ENCODE measurements around the gene DPYSL3.

DPYSL3 gene

GRCh38 chr5:147411359-147412319 is 98.2 kb downstream of the DPYSL3 start:
- no peak for TF ChIP-seq CTCF (IDR thresholded peaks at IDR 0.05; ENCODE audit: low read depth, low read length)
- no peak for DNase-seq (ENCODE audit: extremely low read depth, low read depth)

DNA sequence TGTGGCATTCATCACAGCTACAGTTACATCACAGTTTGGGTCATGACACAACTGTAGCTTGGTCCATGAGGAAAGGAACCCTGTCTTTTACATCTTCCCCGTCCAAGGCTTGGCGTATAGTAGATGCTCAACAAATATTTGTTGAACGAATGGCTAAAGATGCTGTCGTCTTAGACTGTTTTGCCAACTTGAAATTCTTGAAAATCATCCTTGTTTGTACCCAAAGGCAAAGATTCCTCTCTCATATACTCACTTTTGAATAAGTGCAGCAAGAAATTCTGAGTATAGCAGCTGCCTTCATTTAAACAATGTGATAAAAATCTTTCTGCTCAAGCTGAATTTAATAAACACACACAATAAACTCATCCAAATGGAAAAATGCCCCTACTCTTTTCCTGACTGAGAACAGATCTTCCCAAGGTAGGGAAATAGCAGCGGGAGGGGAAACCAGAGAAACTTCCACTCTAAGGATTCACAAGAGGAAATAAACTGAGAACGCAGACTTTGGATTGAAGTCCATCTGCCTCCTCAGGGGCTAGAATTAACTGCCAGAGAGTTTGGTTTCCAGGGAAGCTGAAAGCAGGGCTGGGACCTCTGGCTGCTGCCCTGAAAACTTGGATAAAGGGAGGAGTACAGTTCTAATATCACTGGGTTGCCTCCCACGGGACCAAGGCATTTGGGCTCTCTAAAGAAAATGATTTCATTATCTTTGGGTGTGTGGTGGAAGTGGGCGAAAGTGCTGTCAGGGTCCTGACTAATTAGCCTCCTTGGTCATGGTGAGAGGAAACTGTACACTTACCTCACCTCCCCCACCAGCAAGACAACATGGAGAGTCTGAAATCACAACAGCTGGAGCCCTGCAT is 99.1 kb downstream of the DPYSL3 start:
- DNase-seq (ENCODE audit: extremely low read depth, low read depth): no peak
- TF ChIP-seq CTCF (IDR thresholded peaks at IDR 0.05; ENCODE audit: low read depth, low read length): no peak

DNA sequence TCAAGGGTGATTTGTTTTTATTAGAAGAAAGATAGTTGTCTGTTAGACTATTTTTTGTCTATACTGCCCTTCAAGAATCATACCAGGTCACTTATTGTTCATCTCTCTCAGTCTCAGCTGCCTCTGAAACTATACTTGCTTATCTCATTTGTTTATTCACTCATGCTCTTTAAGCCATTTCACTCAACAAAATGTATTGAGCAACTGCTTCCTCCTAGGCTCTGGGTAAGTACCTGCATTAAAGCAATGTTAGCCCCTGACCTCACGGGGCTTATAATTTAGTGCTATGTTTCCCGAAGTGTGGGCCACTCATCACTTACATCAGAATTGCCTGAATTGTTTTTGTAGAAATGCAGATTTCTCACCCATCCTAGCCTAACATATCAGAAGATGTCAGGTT is 100.9 kb downstream of the DPYSL3 start:
- no peak for DNase-seq (ENCODE audit: extremely low read depth, low read depth)
- TF ChIP-seq CTCF (IDR thresholded peaks at IDR 0.05; ENCODE audit: low read depth, low read length): no peak

GRCh38 chr5:147407094-147407681 is 102.7 kb downstream of the DPYSL3 start:
- no peak for TF ChIP-seq CTCF (IDR thresholded peaks at IDR 0.05; ENCODE audit: low read depth, low read length)
- DNase-seq (ENCODE audit: extremely low read depth, low read depth): no peak

GRCh38 chr5:147406636-147407035 is 103.2 kb downstream of the DPYSL3 start:
- TF ChIP-seq CTCF (IDR thresholded peaks at IDR 0.05; ENCODE audit: low read depth, low read length): no peak
- no peak for DNase-seq (ENCODE audit: extremely low read depth, low read depth)

DNA sequence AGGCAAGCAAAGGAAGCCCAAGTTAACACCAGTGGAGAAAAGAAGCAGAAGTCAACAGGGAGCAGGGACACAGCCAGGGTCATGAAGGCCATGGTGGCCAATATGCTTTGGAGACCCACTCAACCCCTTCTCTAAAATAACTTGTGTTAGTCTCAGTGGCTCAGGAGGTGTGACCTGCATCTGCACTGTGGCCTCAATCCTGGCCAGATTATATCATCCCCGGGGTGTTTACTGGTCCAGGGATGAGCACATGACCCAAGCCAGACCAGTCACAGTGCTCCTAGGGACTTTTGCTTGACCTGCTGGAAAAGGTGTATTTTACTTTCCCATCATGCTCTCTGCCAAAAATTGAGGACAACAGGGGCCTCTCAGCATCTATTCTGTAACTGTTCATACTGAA is 105.2 kb downstream of the DPYSL3 start:
- DNase-seq (ENCODE audit: extremely low read depth, low read depth): no peak
- TF ChIP-seq CTCF (IDR thresholded peaks at IDR 0.05; ENCODE audit: low read depth, low read length): no peak

Data from AG09319 (cell line).